ENCODE results near the gene TMOD3.

- TF ChIP-seq CTCF (IDR thresholded peaks at IDR 0.05; ENCODE audit: low read depth, low read length, missing input control) (no peak), RAD21 (IDR thresholded peaks at IDR 0.05) (no peak), EGR1 (IDR thresholded peaks at IDR 0.05; ENCODE audit: low read depth in 2 of 2) (no peak), REST (IDR thresholded peaks at IDR 0.05) (no peak), TAF1 (conservative IDR thresholded peaks at IDR 0.05) (no peak), YY1 (IDR thresholded peaks at IDR 0.05) (no peak), NR2F2 (IDR thresholded peaks at IDR 0.05) (no peak), JUND (IDR thresholded peaks at IDR 0.05) (no peak), MAX (IDR thresholded peaks at IDR 0.05) (no peak), ATF3 (IDR thresholded peaks at IDR 0.05) (no peak), GABPA (IDR thresholded peaks at IDR 0.05 in 1 of 2, conservative IDR thresholded peaks at IDR 0.05 in 1 of 2) (no peak)
- TF ChIP-seq, protein P1, sequence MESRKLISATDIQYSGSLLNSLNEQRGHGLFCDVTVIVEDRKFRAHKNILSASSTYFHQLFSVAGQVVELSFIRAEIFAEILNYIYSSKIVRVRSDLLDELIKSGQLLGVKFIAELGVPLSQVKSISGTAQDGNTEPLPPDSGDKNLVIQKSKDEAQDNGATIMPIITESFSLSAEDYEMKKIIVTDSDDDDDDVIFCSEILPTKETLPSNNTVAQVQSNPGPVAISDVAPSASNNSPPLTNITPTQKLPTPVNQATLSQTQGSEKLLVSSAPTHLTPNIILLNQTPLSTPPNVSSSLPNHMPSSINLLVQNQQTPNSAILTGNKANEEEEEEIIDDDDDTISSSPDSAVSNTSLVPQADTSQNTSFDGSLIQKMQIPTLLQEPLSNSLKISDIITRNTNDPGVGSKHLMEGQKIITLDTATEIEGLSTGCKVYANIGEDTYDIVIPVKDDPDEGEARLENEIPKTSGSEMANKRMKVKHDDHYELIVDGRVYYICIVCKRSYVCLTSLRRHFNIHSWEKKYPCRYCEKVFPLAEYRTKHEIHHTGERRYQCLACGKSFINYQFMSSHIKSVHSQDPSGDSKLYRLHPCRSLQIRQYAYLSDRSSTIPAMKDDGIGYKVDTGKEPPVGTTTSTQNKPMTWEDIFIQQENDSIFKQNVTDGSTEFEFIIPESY (IDR thresholded peaks at IDR 0.05), result no peak
Observed at GRCh38 chr15:51866751-51867150, 37.3 kb downstream of the TMOD3 start.

All from liver (tissue), 3 donors.